NCI-H2107 treated with DMSO at 0.1 percent for 48 hours (cell line): ENCODE data around the gene ZNF280B.
A peak's percentile ranks its signal among the peaks of the same experiment; 100 is the strongest.
"Not testable (repeated sequence)": the region's sequence is repeated elsewhere in the genome, so short reads cannot be mapped to it uniquely, and the experiment has no call there.

ENCODE experiments used
- DNase-seq: peaks from one replicate; lab custom pipeline; 2025; ENCODE audit not compliant: unreplicated experiment; lab: John Stamatoyannopoulos, UW

Gene ZNF280B

DNA sequence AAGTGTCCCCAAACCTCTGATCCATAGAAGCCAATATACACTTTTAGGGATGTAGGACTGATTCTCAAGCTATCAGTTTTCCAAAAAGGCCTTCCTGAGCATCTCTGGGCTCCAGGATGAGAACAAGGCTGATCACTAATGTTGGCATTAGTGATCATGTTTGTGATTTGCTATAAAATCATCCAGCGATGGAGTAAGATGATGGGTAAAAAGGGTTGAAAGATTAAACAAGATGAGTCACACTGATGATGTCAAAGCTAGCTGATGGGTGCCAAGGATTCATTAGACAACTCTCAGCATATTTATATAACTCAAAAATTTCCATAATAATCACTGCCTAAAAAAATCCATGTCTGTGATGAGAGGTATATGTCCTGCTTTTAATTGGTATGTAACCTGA lies 42.8 kb downstream of the ZNF280B start:
- DNase-seq: no peak

DNA sequence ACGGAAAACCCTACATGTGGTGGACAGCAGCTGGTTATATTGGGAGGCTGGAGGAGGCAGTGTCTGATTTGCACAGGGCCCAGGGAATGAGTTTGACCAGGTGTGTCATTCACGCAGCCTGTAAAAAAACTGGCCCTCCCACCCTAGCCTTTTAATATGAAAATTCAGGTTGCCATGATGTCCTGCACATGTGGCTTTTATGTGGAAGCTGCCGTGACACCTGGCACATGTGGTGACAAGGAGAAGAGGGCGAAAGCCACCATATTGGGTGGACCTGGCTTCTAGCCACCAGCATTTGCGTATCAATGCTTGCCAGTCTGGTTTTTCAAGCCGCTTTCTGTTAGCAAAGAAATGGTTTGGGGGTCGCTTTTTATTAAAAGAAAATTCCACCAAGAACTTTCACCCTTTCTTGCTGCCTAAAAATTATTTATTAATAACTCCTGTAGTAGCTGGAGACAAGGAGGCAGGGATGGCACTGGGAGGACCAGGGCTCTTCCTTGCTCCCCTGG lies 43.4 kb downstream of the ZNF280B start:
- no peak for DNase-seq

DNA sequence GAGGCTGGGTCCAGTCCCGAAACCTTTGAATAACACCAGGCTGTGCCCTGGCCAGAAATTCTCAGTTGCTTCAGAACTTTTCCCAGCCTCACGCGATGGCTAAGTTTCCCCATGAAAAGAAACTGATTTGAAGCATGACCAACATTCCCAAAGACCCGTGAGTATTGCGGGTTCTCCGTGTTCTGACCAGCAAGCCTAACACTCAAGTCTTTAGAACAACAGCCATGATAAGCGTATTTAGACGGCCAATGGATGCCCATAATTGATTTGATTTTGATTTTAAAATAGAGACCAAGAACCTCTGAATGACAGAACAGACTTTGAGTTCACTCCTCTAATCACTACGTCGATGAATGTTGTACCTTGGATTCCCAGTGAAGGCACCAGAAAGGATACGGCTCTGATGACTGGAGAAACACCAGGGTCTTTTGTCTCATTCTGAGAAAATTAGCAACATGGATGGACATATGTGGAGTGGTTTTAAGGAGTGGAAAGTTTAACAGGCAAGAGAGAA lies 43.9 kb downstream of the ZNF280B start:
- no peak for DNase-seq

DNA sequence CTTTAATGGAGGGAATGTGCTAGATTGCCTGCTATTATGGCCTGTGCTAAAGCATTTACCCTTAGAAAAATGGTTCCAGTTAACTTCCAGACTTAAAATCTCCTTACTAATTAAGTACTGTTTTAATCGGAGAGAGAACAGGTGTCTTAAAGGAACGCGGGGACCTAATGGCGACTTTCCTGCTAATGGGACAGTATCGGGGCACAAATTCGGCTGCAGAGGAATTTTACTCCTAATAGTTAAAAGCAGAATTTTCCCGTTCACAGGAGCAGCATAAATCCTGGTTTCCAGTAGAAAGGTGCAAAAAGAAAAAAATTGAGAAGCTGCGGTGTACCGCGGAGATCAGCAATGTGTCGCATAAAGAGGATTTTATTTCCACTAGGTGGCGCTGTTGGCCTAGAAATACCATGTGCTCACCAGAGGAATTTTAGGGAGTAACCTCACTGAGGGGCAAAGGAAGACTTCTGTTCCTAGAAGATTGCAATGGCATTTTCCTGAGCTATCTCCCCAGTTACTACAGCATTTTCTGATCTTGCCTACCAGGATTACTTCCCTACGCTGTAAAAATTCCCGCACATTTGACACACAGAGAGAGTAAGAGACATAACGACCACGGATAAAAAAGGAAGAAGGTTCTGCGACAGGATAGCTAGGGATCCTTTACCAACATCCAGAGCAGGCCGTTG lies 44.5 kb downstream of the ZNF280B start:
- DNase-seq: peak; percentile 2

DNA sequence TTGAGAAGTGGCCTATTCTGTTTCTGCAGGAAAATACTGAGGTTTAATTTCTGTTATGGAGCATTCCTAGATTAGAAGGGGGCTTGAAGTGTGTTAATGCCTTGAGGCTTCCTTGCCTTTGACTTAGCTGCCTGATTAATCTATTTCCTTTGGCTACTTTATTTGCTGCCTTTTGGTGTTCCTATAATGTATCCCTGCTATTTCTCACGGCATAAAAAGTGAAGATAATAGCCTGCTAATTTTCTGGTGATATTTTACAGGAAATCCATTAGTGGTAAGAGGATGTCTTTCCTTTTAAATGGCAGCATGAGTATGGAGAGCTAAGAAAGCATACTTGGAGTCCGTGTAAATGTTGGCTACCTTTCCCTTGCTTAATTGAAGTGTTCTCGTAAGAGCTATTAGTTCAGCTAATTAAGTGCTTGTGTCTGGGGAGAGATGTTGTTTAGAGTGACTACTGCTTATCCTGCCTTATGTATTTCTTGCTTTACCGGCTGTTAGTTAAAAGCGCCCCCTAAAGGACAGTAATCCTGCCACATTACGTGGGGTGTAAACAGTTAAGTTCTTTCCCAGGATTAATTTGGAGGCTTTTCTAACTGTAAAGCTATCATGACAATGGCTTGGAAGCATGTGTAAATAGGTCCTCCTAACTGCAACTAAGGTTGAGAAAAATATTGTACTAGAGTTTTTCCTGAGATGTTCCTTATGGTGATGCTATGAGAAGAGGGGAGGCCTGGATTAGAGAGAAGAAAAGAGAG lies 45.6 kb downstream of the ZNF280B start:
- DNase-seq: peak; percentile 4

DNA sequence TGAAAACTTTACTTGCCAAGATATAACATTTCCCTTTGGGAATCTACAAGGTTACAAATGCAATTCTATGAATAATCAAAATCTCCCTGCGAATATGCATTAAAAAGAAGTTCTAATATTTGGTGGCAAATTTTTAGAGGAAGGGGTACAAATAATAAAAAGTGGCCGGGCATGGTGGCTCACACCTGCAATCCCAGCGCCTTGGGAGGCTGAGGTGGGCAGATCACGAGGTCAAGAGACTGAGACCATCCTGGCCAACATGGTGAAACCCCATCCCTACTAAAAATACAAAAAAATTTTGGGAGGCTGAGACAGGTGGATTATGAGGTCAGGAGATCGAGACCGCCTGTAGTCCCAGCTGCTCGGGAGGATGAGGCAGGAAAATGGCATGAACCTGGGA lies 47.0 kb downstream of the ZNF280B start:
- DNase-seq: no peak

DNA sequence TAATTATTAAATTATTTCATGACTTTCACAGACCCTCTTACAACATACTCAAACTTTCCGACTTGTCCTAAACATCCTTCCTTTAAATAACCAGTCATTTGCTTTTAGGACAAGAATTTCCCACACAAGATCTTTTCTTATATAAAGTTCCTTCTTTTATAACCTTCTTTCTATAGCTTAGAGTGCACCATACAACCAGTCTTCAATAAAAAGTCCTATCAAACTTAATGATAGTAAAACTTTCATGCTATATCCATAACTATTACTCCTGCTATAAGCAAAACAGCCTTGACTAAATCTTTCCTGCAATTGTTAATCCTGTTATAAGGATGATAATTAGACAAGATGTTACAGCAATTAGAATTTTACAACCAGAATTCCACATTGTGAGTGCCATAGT lies 47.4 kb downstream of the ZNF280B start:
- no peak for DNase-seq

DNA sequence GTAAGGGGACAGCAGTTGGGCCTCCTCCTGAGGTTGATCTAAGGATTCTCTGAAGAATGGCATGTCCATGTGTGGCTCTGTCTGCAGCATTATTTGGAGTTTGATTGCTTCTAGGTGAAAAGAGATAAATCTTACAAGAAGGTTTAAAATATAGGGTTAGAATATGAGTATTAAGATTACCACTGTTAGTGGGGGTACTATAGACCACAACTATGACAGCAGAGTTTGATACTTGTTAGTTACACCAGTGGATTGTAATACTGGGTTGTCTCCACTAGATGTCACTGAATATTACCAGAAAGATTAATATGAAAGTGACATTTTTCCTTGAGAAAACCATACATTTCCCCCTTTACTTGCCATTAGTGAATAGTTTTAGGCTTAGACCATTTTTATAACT lies 47.9 kb downstream of the ZNF280B start:
- DNase-seq: no peak

DNA sequence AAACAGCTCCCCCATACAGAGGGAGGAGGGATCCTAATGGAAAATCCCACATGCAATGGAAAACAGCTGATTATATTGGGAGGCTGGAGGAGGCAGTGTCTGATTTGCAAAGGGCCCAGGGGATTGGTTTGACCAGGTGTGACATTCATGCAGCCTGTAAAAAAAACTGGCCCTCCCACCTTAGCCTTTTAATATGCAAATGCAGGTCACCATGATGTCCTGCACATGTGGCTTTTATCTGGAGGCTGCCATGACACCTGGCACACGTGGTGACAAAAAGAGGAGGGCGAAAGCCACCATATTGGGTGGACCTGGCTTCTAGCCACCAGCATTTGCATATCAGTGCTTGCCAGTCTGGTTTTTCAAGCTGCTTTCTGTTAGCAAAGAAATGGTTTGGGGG lies 48.5 kb downstream of the ZNF280B start:
- no peak for DNase-seq

DNA sequence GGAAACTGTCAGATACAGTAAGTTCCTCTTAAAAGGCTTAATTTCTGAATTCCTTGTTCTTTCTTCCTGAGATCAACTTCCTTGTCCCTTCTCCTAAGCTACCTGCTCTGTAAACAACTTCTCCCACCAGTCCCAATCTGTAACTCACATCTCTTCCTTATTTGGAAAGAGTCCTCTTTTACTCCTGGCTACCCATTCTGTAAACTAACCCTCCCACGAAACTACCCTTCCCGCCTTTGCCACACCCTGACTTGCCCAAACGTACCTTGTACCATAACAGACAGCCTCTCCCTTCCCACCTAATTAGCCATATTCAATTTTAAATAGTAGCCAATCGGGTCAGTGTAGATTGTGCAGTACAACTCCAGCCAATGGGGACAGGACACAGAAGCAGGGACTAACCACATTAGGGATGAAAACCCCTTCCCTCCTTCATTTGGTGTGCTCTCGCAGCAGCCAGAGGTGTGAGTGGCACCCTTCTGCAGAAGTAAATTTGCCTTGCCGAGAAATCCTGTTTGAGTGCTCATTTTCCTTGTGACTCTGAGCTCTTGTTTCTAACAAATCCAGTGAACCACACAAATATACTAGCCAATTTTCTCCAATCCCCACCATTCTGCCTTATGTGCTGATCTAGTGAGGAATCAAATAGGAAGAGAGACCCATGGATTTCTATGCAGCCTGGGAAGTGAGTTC lies 49.5 kb downstream of the ZNF280B start:
- no peak for DNase-seq

DNA sequence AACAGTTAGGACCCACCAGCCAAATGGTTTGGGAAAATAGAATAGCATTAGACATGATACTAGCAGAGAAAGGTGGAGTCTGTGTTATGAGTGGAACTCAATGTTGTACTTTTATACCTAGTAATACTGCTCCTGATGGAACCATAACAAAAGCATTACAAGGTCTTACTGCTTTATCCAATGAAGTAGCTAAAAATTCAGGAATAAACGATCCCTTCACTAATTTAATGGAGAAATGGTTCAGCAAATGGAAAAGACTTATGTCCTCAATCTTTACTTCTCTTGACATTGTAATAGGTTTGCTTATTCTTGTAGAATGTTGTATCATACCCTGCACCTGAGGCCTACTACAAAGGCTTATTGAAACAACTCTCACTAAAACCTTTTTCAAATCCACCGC lies 50.2 kb downstream of the ZNF280B start:
- no peak for DNase-seq

DNA sequence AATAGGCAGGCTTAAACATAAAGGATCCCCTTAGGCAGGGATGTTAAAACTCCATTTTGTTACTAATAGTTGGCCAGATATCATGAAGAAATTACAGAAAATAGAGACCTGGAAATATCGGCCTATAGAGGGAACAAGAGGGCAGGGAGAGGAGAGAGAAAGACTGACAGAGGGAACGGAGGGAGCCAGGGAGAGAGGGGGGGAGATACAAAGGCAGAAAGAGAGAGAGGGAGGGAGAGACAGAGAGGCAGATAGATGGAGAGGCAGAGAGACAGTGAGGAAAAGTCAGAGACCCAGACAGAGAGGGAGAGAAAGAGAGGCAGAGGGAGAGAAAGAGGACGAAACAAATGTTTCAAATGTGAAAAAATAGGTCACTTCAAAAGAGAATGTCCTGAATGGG lies 53.5 kb downstream of the ZNF280B start:
- no peak for DNase-seq

DNA sequence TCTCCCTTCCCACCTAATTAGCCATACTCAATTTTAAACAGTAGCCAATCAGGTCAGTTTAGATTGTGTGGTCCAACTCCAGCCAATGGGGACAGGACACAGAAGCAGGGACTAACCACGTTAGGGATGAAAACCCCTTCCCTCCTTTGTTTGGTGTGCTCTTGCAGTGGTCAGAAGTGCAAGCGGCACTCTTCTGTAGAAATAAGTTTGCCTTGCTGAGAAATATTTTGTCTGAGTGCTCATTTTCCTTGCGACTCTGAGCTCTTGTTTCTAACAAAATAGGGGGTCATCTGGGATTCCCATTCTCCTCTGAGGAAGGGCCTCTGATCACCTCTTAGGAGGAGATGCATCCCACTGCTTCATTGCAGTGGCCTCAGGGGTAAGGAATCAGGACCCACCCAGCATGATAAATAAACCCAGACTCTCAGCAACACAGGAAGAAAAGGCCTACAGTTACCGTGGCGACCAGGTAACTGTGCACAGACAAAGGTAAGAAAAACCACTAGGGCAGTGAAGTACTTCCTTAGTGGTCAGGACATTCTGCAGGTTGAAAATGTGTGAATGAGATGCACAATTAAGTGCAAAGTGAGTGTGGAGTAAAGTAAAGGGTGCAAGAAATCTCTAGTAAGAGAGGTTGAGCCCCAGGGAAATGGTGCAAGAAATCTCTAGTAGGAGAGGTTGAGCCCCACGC lies 55.4 kb downstream of the ZNF280B start:
- DNase-seq: no peak

DNA sequence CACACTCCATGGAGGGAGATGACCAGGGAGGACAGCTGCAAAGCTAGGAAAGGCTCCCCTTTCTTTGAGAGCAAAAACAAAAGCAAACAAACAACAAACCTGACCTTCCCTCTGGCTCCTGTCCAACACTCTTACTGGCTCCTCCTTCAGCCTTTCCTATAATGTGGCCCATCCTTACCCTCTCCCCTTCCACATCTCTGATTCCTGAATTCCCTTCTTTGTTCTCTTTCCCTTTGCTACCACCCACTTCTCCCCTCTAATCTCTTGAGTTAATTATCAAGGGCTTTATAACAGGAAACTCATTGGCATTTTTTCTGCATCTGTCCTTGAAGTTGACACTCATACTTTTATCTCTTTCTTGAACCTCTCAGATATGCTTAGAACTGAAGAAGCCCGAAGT lies 56.3 kb downstream of the ZNF280B start:
- DNase-seq: no peak

DNA sequence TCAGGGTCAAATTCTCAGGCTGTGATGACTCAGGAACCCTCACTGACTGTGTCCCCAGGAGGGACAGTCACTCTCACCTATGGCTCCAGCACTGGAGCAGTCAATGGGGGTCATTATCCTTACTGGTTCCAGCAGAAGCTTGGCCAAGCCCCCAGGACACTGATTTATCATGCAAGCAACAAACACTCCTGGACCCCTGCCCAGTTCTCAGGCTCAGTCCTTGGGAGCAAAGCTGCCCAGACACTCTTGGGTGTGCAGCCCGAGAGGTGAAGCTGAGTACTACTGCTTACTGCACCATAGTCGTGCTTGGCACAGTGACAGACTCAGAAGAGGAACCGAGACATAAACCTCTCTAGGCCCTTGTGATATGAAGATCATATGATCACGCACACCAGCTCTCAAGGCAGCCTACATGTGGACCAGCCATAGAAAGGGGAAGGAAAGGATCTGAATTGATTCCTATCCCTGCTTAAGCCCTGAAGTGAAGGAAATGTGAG lies 58.2 kb downstream of the ZNF280B start:
- no peak for DNase-seq

DNA sequence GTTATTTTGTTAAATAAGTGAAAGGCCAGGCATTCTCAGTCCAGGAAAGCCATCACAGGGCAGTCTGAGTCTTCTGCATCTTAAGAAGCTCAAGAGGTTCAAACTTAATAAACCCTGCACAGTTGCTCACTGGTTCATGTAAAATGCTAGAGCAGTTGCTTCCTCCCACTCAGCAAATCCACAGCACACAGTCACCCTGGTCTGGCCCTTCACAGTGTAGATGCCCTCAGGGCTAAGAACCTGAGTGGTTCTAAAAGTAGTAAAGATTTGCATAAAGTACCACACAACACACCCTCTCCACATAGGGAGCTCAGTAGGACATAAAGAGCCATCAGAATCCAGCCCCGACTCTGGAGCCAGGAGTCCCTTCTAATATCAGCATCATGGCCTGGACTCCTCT lies 58.7 kb downstream of the ZNF280B start:
- DNase-seq: no peak

DNA sequence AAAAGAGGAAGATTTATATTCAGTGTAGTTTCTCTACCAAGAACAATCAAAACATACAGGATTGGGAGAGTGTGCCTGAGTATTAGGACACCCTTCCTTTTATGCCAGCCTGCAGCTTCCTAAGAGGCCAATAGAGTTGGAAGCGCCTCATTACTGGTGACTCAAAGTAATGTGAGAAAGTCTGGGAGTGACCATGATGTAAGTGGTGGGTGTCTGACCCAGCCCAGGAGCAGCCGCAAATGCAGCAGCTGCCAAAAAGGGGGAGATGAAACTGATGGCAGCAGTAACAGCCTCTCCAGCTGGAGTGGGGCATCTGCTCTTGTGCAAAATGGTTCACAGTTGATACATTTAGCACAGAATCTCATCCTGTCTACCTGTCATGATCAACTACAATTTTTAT lies 62.0 kb downstream of the ZNF280B start:
- DNase-seq: no peak

DNA sequence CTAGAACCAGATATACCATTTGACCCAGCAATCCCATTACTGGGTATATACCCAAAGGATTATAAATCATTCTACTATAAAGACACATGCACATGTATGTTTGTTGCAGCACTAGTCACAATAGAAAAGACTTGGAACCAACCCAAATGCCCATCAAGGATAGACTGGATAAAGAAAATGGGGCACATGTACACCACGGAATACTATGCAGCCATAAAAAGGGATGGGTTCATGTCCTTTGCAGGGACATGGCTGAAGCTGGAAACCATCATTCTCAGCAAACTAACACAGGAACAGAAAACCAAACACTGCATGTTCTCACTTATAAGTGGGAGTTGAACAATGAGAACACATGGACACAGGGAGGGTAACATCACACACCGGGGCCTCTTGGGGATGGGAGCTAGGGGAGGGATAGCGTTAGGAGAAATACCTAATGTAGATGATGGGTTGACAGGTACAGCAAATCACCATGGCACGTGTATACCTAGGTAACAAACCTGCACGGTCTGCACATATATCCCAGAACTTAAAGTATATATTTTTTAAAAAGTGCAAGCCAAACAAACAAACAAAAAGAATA lies 64.4 kb downstream of the ZNF280B start:
- not testable (repeated sequence) for DNase-seq

DNA sequence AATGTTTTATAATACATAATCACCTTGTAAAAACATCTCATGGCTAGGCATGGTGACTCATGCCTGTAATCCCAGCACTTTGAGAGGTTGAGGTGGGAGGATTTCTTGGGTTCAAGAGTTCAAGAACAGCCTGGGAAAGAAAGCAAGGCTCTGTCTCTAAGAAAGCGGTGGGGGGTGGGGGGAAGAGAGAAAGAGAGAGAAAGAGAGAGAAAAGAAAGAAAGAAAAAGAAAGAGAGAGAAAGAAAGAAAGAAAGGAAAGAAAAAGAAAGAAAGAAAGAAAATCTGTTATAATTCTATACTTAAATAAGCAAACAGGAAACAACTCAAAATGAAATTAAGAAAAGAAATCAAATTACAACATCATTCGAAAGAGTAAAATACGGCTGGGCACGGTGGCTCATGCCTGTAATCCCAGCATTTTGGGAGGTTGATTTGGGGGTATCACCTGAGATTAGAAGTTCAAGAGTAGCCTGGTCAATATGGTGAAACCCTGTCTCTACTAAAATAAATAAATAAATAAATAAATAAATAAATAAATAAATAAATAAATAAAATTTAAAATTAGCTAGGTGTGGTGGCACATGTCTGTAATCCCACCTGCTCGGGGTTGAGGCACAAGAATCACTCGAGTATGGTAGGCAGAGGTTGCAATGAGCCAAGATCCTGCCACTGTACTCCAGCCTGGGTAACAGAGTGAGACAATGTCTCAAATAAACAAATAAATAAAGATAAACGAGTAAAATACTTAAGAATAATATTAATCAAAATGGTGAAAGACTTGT lies 65.4 kb downstream of the ZNF280B start:
- DNase-seq: no peak

DNA sequence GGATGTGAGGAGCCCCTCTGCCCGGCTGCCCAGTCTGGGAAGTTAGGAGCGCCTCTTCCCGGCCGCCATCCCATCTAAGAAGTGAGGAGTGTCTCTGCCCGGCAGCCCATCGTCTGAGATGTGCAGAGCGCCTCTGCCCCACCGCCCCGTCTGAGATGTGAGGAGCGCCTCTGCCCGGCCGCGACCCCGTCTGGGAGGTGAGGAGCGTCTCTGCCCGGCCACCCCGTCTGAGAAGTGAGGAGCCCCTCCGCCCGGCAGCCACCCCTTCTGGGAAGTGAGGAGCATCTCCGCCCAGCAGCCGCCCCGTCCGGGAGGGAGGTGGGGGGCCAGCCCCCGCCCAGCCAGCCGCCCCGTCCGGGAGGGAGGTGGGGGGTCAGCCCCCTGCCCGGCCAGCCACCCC lies 66.9 kb downstream of the ZNF280B start:
- not testable (repeated sequence) for DNase-seq
